ENCODE measurements around the gene NMT1. TPM values are rescaled to one million over a fixed set of nuclear protein-coding genes. Genes with fewer than 3 reads are reported as not detected.

NMT1 gene
- total RNA-seq, 2 donors from 2014 or later = 147 to 161 TPM

- Mint-ChIP-seq H3K9me3 (no peaks in the 10 kb centered on the region), H3K27me3 (peaks cover 0 to 8% of the 10 kb centered on the region in 2 donors), H3K4me3 (no peak overlapping the region), H3K27ac (peak overlapping the region in 1 of 2 donors; percentile 28), H3K36me3 (no peaks in the 10 kb centered on the region), H3K4me1 (ENCODE audit: low read depth in 2 of 2) (peaks cover 7 to 8% of the 10 kb centered on the region in 2 donors)
- ATAC-seq (no peak), DNase-seq (ENCODE audit: low spot score) (no peak)
Measured at GRCh38 chr17:45129940-45130680, 69.0 kb downstream of the NMT1 start.

- ATAC-seq (no peak), DNase-seq (ENCODE audit: low spot score) (no peak)
- Mint-ChIP-seq H3K4me3 (peak overlapping the region; percentile 43), H3K4me1 (ENCODE audit: low read depth in 2 of 2) (peaks cover 10 to 12% of the 10 kb centered on the region in 2 donors), H3K27me3 (peaks cover 0 to 8% of the 10 kb centered on the region in 2 donors), H3K9me3 (no peaks in the 10 kb centered on the region), H3K36me3 (no peaks in the 10 kb centered on the region), H3K27ac (peak overlapping the region in 1 of 2 donors; percentile 28)
Measured at GRCh38 chr17:45130681-45131615, 69.8 kb downstream of the NMT1 start.

- DNase-seq (ENCODE audit: low spot score) (no peak), ATAC-seq (no peak)
- peak overlapping the region in 1 of 2 donors; percentile 28 for H3K27ac Mint-ChIP-seq
- H3K4me1 Mint-ChIP-seq (ENCODE audit: low read depth in 2 of 2) = peaks cover 12 to 19% of the 10 kb centered on the region in 2 donors
- H3K9me3 Mint-ChIP-seq = no peaks in the 10 kb centered on the region
- peak overlapping the region; percentile 43 for H3K4me3 Mint-ChIP-seq
- peaks cover 0 to 8% of the 10 kb centered on the region in 2 donors for H3K27me3 Mint-ChIP-seq
- H3K36me3 Mint-ChIP-seq = no peaks in the 10 kb centered on the region
Measured at GRCh38 chr17:45131616-45132319, 70.7 kb downstream of the NMT1 start.

- peaks cover 12 to 19% of the 10 kb centered on the region in 2 donors for H3K4me1 Mint-ChIP-seq (ENCODE audit: low read depth in 2 of 2)
- DNase-seq (ENCODE audit: low spot score) (no peak), ATAC-seq (no peak)
- H3K36me3 Mint-ChIP-seq = no peaks in the 10 kb centered on the region
- H3K27me3 Mint-ChIP-seq = peaks cover 0 to 8% of the 10 kb centered on the region in 2 donors
- no peaks in the 10 kb centered on the region for H3K9me3 Mint-ChIP-seq
- H3K4me3 Mint-ChIP-seq = peak within 1 kb of the TSS; percentile 86
- peak within 1 kb of the TSS; percentile 28 to 51 for H3K27ac Mint-ChIP-seq
Measured at GRCh38 chr17:45132320-45132571, 71.1 kb downstream of the NMT1 start, which contains the start of gene PLCD3. Gene PLCD3 (minus strand): TSS chr17:45132515. CDS start chr17:45132410, 105 bp downstream.

GRCh38 chr17:45132572-45133463 is 71.7 kb downstream of the NMT1 start:
- Mint-ChIP-seq H3K4me1 (ENCODE audit: low read depth in 2 of 2) (peaks cover 12 to 19% of the 10 kb centered on the region in 2 donors), H3K36me3 (no peaks in the 10 kb centered on the region), H3K4me3 (peak overlapping the region; percentile 86), H3K27ac (peak overlapping the region in 1 of 2 donors; percentile 51), H3K27me3 (peaks cover 0 to 8% of the 10 kb centered on the region in 2 donors), H3K9me3 (no peaks in the 10 kb centered on the region)
- peak; percentile 75 for DNase-seq (ENCODE audit: low spot score)
- ATAC-seq = peak; percentile 62 to 73

GRCh38 chr17:45135192-45135977 is 74.3 kb downstream of the NMT1 start, which contains the start of gene ACBD4:
Gene ACBD4 (plus strand): TSS chr17:45135687. CDS start chr17:45136145, 458 bp downstream.
- ATAC-seq = peak; percentile 93 to 94
- H3K36me3 Mint-ChIP-seq = no peaks in the 10 kb centered on the region

GRCh38 chr17:45135978-45136791 is 75.1 kb downstream of the NMT1 start:
- H3K4me3 Mint-ChIP-seq = peak overlapping the region; percentile 86
- no peaks in the 10 kb centered on the region for H3K9me3 Mint-ChIP-seq
- H3K27ac Mint-ChIP-seq = peak overlapping the region; percentile 30 to 78
- no peak for ATAC-seq
- H3K36me3 Mint-ChIP-seq = no peaks in the 10 kb centered on the region
- peaks cover 0 to 2% of the 10 kb centered on the region in 2 donors for H3K27me3 Mint-ChIP-seq
- DNase-seq (ENCODE audit: low spot score) = no peak
- H3K4me1 Mint-ChIP-seq (ENCODE audit: low read depth in 2 of 2) = peaks cover 12 to 23% of the 10 kb centered on the region in 2 donors

More at GRCh38 chr17:45135192-45135977, 74.3 kb downstream of the NMT1 start, which contains the start of gene ACBD4:
- Mint-ChIP-seq H3K4me1 (ENCODE audit: low read depth in 2 of 2) (peaks cover 12 to 19% of the 10 kb centered on the region in 2 donors), H3K27ac (peak within 1 kb of the TSS; percentile 30 to 78), H3K27me3 (peaks cover 0 to 8% of the 10 kb centered on the region in 2 donors), H3K4me3 (peak within 1 kb of the TSS; percentile 86), H3K9me3 (no peaks in the 10 kb centered on the region)
- peak; percentile 96 for DNase-seq (ENCODE audit: low spot score)

- H3K9me3 Mint-ChIP-seq = no peaks in the 10 kb centered on the region
- no peak overlapping the region for H3K27ac Mint-ChIP-seq
- ATAC-seq (no peak), DNase-seq (ENCODE audit: low spot score) (no peak)
- peaks cover 12 to 26% of the 10 kb centered on the region in 2 donors for H3K4me1 Mint-ChIP-seq (ENCODE audit: low read depth in 2 of 2)
- no peaks in the 10 kb centered on the region for H3K27me3 Mint-ChIP-seq
- no peaks in the 10 kb centered on the region for H3K36me3 Mint-ChIP-seq
- H3K4me3 Mint-ChIP-seq = no peak overlapping the region
Measured at GRCh38 chr17:45136846-45137560, 75.9 kb downstream of the NMT1 start.

GRCh38 chr17:45137561-45138305 is 76.6 kb downstream of the NMT1 start:
- ATAC-seq (no peak), DNase-seq (ENCODE audit: low spot score) (no peak)
- Mint-ChIP-seq H3K27me3 (no peaks in the 10 kb centered on the region), H3K36me3 (no peaks in the 10 kb centered on the region), H3K4me1 (ENCODE audit: low read depth in 2 of 2) (peaks cover 12 to 26% of the 10 kb centered on the region in 2 donors), H3K4me3 (no peak overlapping the region), H3K9me3 (no peaks in the 10 kb centered on the region), H3K27ac (no peak overlapping the region)

GRCh38 chr17:45138911-45139532 is 77.9 kb downstream of the NMT1 start:
- Mint-ChIP-seq H3K4me1 (ENCODE audit: low read depth in 2 of 2) (peaks cover 10 to 22% of the 10 kb centered on the region in 2 donors), H3K4me3 (no peak overlapping the region), H3K9me3 (no peaks in the 10 kb centered on the region), H3K36me3 (no peaks in the 10 kb centered on the region), H3K27me3 (no peaks in the 10 kb centered on the region), H3K27ac (no peak overlapping the region)
- ATAC-seq = no peak
- no peak for DNase-seq (ENCODE audit: low spot score)
